HG02885 (cell line): ENCODE data around the gene LY86.

Experiments used
- ATAC-seq: cut with Tn5 transposase; IDR thresholded peaks from one replicate; pipeline ENCODE4 v1.9.1; 2021; ENCODE audit warnings: mild to moderate bottlenecking; ENCODE audit not compliant: unreplicated experiment, poor library complexity

LY86 gene

GRCh38 chr6:6588064-6588923, at the start of gene LY86:
TSS of gene LY86 (plus strand) at chr6:6588720. CDS start at chr6:6588735, 15 bp downstream.
- ATAC-seq: peak; percentile 53

GRCh38 chr6:6539036-6539435, 49.5 kb upstream of the LY86 start:
- ATAC-seq: no peak

- ATAC-seq: no peak
These were observed 46.2 kb upstream of the LY86 start for GRCh38 chr6:6542357-6542756.

- no peak for ATAC-seq
These were observed 45.2 kb upstream of the LY86 start for GRCh38 chr6:6543181-6543879.

- no peak for ATAC-seq
These were observed 42.8 kb upstream of the LY86 start for GRCh38 chr6:6545616-6546317.

GRCh38 chr6:6546318-6547109, 42.0 kb upstream of the LY86 start:
- ATAC-seq: peak; percentile 51

GRCh38 chr6:6547110-6547879, 41.2 kb upstream of the LY86 start:
- peak; percentile 85 for ATAC-seq

- ATAC-seq: no peak
These were observed 32.3 kb upstream of the LY86 start for GRCh38 chr6:6556161-6556737.

GRCh38 chr6:6556738-6557503, 31.6 kb upstream of the LY86 start:
- peak; percentile 60 for ATAC-seq

GRCh38 chr6:6557504-6557839, 31.0 kb upstream of the LY86 start:
- ATAC-seq: no peak

- ATAC-seq: no peak
These were observed 30.6 kb upstream of the LY86 start for GRCh38 chr6:6557886-6558285.

GRCh38 chr6:6559994-6560570, 28.4 kb upstream of the LY86 start:
- no peak for ATAC-seq

- ATAC-seq: no peak
These were observed 27.6 kb upstream of the LY86 start for GRCh38 chr6:6560909-6561308.

- ATAC-seq: no peak
These were observed 24.4 kb upstream of the LY86 start for GRCh38 chr6:6564154-6564553.

- no peak for ATAC-seq
These were observed 23.5 kb upstream of the LY86 start for GRCh38 chr6:6565069-6565468.

GRCh38 chr6:6565488-6565887, 23.0 kb upstream of the LY86 start:
- ATAC-seq: no peak

GRCh38 chr6:6566766-6567165, 21.8 kb upstream of the LY86 start:
- no peak for ATAC-seq

- ATAC-seq: no peak
These were observed 19.3 kb upstream of the LY86 start for GRCh38 chr6:6569096-6569810.
